Activated CD8-positive, alpha-beta memory T cell treated with anti-CD3 and anti-CD28 coated beads, Interleukin-2, amount 50 U/mL, for 1 hour (primary cell): ENCODE data around the gene SNTG2.

Experiments used
- DNase-seq: peaks from one replicate; pipeline ENCODE4 v3.0.0-alpha.2; 2020; ENCODE audit errors: extremely low read depth

The SNTG2 gene

GRCh38 chr2:1278861-1279260 lies 328.2 kb downstream of the SNTG2 start:
- no peak for DNase-seq

GRCh38 chr2:1282552-1282951 lies 331.9 kb downstream of the SNTG2 start:
- no peak for DNase-seq

- DNase-seq = no peak
Measured at GRCh38 chr2:1283020-1283801, 332.6 kb downstream of the SNTG2 start.

- no peak for DNase-seq
Measured at GRCh38 chr2:1283871-1284270, 333.2 kb downstream of the SNTG2 start.

- DNase-seq = no peak
Measured at GRCh38 chr2:1286929-1287328, 336.3 kb downstream of the SNTG2 start.

- DNase-seq = no peak
Measured at GRCh38 chr2:1287427-1287826, 336.8 kb downstream of the SNTG2 start.

- DNase-seq = no peak
Measured at GRCh38 chr2:1294900-1295299, 344.3 kb downstream of the SNTG2 start.

GRCh38 chr2:1295740-1296139 lies 345.1 kb downstream of the SNTG2 start:
- DNase-seq = no peak

GRCh38 chr2:1297372-1298159 lies 346.9 kb downstream of the SNTG2 start:
- no peak for DNase-seq

GRCh38 chr2:1299043-1299442 lies 348.4 kb downstream of the SNTG2 start:
- DNase-seq = no peak

- no peak for DNase-seq
Measured at GRCh38 chr2:1300284-1300683, 349.6 kb downstream of the SNTG2 start.

GRCh38 chr2:1301056-1301455 lies 350.4 kb downstream of the SNTG2 start:
- no peak for DNase-seq

GRCh38 chr2:1305342-1306013 lies 354.8 kb downstream of the SNTG2 start:
- DNase-seq = no peak

GRCh38 chr2:1306014-1306686 lies 355.5 kb downstream of the SNTG2 start:
- DNase-seq = no peak

- no peak for DNase-seq
Measured at GRCh38 chr2:1306687-1307516, 356.3 kb downstream of the SNTG2 start.

GRCh38 chr2:1307670-1308069 lies 357.0 kb downstream of the SNTG2 start:
- no peak for DNase-seq

- DNase-seq = no peak
Measured at GRCh38 chr2:1308678-1309077, 358.0 kb downstream of the SNTG2 start.

GRCh38 chr2:1309507-1309906 lies 358.9 kb downstream of the SNTG2 start:
- no peak for DNase-seq

- no peak for DNase-seq
Measured at GRCh38 chr2:1310202-1310601, 359.6 kb downstream of the SNTG2 start.

GRCh38 chr2:1310866-1311265 lies 360.2 kb downstream of the SNTG2 start:
- no peak for DNase-seq

- no peak for DNase-seq
Measured at GRCh38 chr2:1313240-1313924, 362.7 kb downstream of the SNTG2 start.
